Measurements from ENCODE around the gene RYR3.

Gene RYR3

GRCh38 chr15:33354411-33354810 is 43.6 kb downstream of the RYR3 start:
- Mint-ChIP-seq H3K4me1 (no peaks in the 10 kb centered on the region), H3K27me3 (no peaks in the 10 kb centered on the region), H3K27ac (no peak overlapping the region), H3K9me3 (no peaks in the 10 kb centered on the region), H3K4me3 (no peak overlapping the region)
- DNase-seq (no peak), ATAC-seq (no peak)

GRCh38 chr15:33357845-33358244 is 47.1 kb downstream of the RYR3 start:
- no peaks in the 10 kb centered on the region for H3K9me3 Mint-ChIP-seq
- no peaks in the 10 kb centered on the region for H3K4me1 Mint-ChIP-seq
- no peak overlapping the region for H3K4me3 Mint-ChIP-seq
- ATAC-seq = no peak
- H3K27ac Mint-ChIP-seq = no peak overlapping the region
- H3K27me3 Mint-ChIP-seq = no peaks in the 10 kb centered on the region
- no peak for DNase-seq

- H3K4me3 Mint-ChIP-seq = no peak overlapping the region
- H3K27ac Mint-ChIP-seq = no peak overlapping the region
- ATAC-seq (no peak), DNase-seq (no peak)
- H3K4me1 Mint-ChIP-seq = no peaks in the 10 kb centered on the region
- H3K27me3 Mint-ChIP-seq = no peaks in the 10 kb centered on the region
- no peaks in the 10 kb centered on the region for H3K9me3 Mint-ChIP-seq
These were observed 47.5 kb downstream of the RYR3 start for GRCh38 chr15:33358306-33358705.

- peaks cover 11% of the 10 kb centered on the region for H3K27me3 Mint-ChIP-seq
- ATAC-seq = no peak
- H3K27ac Mint-ChIP-seq = no peak overlapping the region
- H3K4me3 Mint-ChIP-seq = no peak overlapping the region
- H3K4me1 Mint-ChIP-seq = no peaks in the 10 kb centered on the region
- no peaks in the 10 kb centered on the region for H3K9me3 Mint-ChIP-seq
- DNase-seq = no peak
These were observed 50.1 kb downstream of the RYR3 start for GRCh38 chr15:33360886-33361285.

GRCh38 chr15:33369941-33370622 is 59.3 kb downstream of the RYR3 start:
- Mint-ChIP-seq H3K27me3 (peaks cover 9% of the 10 kb centered on the region), H3K9me3 (no peaks in the 10 kb centered on the region), H3K4me3 (no peak overlapping the region), H3K4me1 (no peaks in the 10 kb centered on the region), H3K27ac (no peak overlapping the region)
- ATAC-seq = no peak
- no peak for DNase-seq

- Mint-ChIP-seq H3K27me3 (peaks cover 14% of the 10 kb centered on the region), H3K4me3 (no peak overlapping the region), H3K4me1 (no peaks in the 10 kb centered on the region), H3K9me3 (no peaks in the 10 kb centered on the region), H3K27ac (no peak overlapping the region)
- DNase-seq = no peak
- ATAC-seq = no peak
These were observed 59.9 kb downstream of the RYR3 start for GRCh38 chr15:33370623-33371020.

GRCh38 chr15:33371159-33371558 is 60.4 kb downstream of the RYR3 start:
- Mint-ChIP-seq H3K9me3 (no peaks in the 10 kb centered on the region), H3K4me3 (no peak overlapping the region), H3K27me3 (peaks cover 16% of the 10 kb centered on the region), H3K4me1 (no peaks in the 10 kb centered on the region), H3K27ac (no peak overlapping the region)
- no peak for DNase-seq
- no peak for ATAC-seq

- H3K4me3 Mint-ChIP-seq = no peak overlapping the region
- no peak for DNase-seq
- no peak for ATAC-seq
- H3K27me3 Mint-ChIP-seq = peaks cover 16% of the 10 kb centered on the region
- H3K27ac Mint-ChIP-seq = no peak overlapping the region
- H3K4me1 Mint-ChIP-seq = no peaks in the 10 kb centered on the region
- H3K9me3 Mint-ChIP-seq = no peaks in the 10 kb centered on the region
These were observed 63.6 kb downstream of the RYR3 start for GRCh38 chr15:33374226-33374914.

GRCh38 chr15:33375236-33375635 is 64.5 kb downstream of the RYR3 start:
- Mint-ChIP-seq H3K27me3 (peaks cover 16% of the 10 kb centered on the region), H3K4me1 (no peaks in the 10 kb centered on the region), H3K27ac (no peak overlapping the region), H3K4me3 (no peak overlapping the region), H3K9me3 (no peaks in the 10 kb centered on the region)
- DNase-seq = no peak
- no peak for ATAC-seq

- Mint-ChIP-seq H3K4me3 (no peak overlapping the region), H3K4me1 (no peaks in the 10 kb centered on the region), H3K9me3 (no peaks in the 10 kb centered on the region), H3K27ac (no peak overlapping the region), H3K27me3 (peaks cover 27% of the 10 kb centered on the region)
- ATAC-seq (no peak), DNase-seq (no peak)
These were observed 66.4 kb downstream of the RYR3 start for GRCh38 chr15:33377204-33377603.

- Mint-ChIP-seq H3K27me3 (peaks cover 20% of the 10 kb centered on the region), H3K27ac (no peak overlapping the region), H3K4me3 (no peak overlapping the region), H3K4me1 (no peaks in the 10 kb centered on the region), H3K9me3 (no peaks in the 10 kb centered on the region)
- DNase-seq (no peak), ATAC-seq (no peak)
These were observed 68.2 kb downstream of the RYR3 start for GRCh38 chr15:33378866-33379480.

GRCh38 chr15:33380406-33380805 is 69.6 kb downstream of the RYR3 start:
- DNase-seq = no peak
- Mint-ChIP-seq H3K4me1 (no peaks in the 10 kb centered on the region), H3K27ac (no peak overlapping the region), H3K9me3 (no peaks in the 10 kb centered on the region), H3K4me3 (no peak overlapping the region), H3K27me3 (peaks cover 16% of the 10 kb centered on the region)
- no peak for ATAC-seq

- no peak for DNase-seq
- no peak for ATAC-seq
- Mint-ChIP-seq H3K9me3 (no peaks in the 10 kb centered on the region), H3K4me3 (no peak overlapping the region), H3K27me3 (peaks cover 15% of the 10 kb centered on the region), H3K4me1 (no peaks in the 10 kb centered on the region), H3K27ac (no peak overlapping the region)
These were observed 71.7 kb downstream of the RYR3 start for GRCh38 chr15:33382491-33382890.

- DNase-seq = no peak
These were observed 73.5 kb downstream of the RYR3 start for GRCh38 chr15:33384307-33384706.

GRCh38 chr15:33392453-33392852 is 81.7 kb downstream of the RYR3 start:
- H3K27me3 Mint-ChIP-seq = peaks cover 19% of the 10 kb centered on the region
- ATAC-seq = no peak
- no peak for DNase-seq
- no peak overlapping the region for H3K4me3 Mint-ChIP-seq
- H3K4me1 Mint-ChIP-seq = no peaks in the 10 kb centered on the region
- H3K27ac Mint-ChIP-seq = no peak overlapping the region
- no peaks in the 10 kb centered on the region for H3K9me3 Mint-ChIP-seq

More at GRCh38 chr15:33384307-33384706, 73.5 kb downstream of the RYR3 start:
- Mint-ChIP-seq H3K4me1 (no peaks in the 10 kb centered on the region), H3K27me3 (peaks cover 20% of the 10 kb centered on the region), H3K9me3 (no peaks in the 10 kb centered on the region), H3K4me3 (no peak overlapping the region), H3K27ac (no peak overlapping the region)
- ATAC-seq = no peak

GRCh38 chr15:33393546-33393945 is 82.8 kb downstream of the RYR3 start:
- H3K9me3 Mint-ChIP-seq = no peaks in the 10 kb centered on the region
- no peak for DNase-seq
- H3K27ac Mint-ChIP-seq = no peak overlapping the region
- no peak for ATAC-seq
- no peaks in the 10 kb centered on the region for H3K4me1 Mint-ChIP-seq
- H3K4me3 Mint-ChIP-seq = no peak overlapping the region
- peaks cover 13% of the 10 kb centered on the region for H3K27me3 Mint-ChIP-seq

Data from stimulated activated naive CD8-positive, alpha-beta T cell treated with anti-CD3 and anti-CD28 coated beads, Interleukin-15, amount 100 ng/mL, for 72 hours (primary cell).